ENCODE data around the gene CDCA7. TPM values are rescaled to one million over a fixed set of nuclear protein-coding genes. Genes with fewer than 3 reads are reported as not detected.

CDCA7 gene
- total RNA-seq, 1 experiment from 2014 or later, result 48.2 TPM

DNA sequence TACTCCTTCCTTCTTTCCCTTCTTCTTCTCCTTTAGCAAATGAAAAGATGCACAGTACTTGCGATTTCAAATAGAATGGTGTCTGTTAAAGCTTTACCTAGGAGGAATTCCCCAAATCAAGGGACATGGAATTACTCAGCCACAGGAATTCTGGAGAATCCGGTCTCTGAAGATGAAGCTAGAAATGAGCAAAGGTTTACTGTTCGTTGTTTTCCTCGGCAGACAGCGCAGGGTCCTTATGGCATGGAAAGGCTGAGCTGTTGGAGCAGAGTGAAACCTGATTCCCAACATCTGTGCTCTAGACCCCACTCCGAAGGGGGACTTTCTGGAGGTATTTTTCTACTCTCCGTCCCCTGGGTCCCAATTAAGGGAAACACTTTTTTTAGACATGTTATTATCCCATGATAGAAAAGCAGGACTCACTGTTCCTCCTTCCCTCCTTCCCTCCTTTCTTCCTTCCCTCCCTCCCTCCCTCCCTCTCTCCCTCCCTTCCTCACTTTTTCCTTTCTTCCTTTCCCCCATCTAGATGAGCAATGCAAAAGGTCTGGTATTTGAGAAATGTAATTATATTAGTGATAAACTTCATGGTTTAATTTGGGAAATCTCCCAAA is 47.1 kb downstream of the CDCA7 start:
- DNase-seq, result no peak
- Mint-ChIP-seq H3K9me3 (ENCODE audit: low read depth, unreplicated experiment) (no peaks in the 10 kb centered on the region), H3K4me3 (ENCODE audit: low read depth, unreplicated experiment) (peak overlapping the region; percentile 67), H3K27ac (ENCODE audit: unreplicated experiment) (no peak overlapping the region), H3K4me1 (ENCODE audit: low read depth, unreplicated experiment) (peaks cover 27% of the 10 kb centered on the region), H3K27me3 (ENCODE audit: unreplicated experiment) (no peaks in the 10 kb centered on the region), H3K36me3 (ENCODE audit: insufficient read depth, unreplicated experiment) (no peaks in the 10 kb centered on the region)
- TF ChIP-seq, protein P1, sequence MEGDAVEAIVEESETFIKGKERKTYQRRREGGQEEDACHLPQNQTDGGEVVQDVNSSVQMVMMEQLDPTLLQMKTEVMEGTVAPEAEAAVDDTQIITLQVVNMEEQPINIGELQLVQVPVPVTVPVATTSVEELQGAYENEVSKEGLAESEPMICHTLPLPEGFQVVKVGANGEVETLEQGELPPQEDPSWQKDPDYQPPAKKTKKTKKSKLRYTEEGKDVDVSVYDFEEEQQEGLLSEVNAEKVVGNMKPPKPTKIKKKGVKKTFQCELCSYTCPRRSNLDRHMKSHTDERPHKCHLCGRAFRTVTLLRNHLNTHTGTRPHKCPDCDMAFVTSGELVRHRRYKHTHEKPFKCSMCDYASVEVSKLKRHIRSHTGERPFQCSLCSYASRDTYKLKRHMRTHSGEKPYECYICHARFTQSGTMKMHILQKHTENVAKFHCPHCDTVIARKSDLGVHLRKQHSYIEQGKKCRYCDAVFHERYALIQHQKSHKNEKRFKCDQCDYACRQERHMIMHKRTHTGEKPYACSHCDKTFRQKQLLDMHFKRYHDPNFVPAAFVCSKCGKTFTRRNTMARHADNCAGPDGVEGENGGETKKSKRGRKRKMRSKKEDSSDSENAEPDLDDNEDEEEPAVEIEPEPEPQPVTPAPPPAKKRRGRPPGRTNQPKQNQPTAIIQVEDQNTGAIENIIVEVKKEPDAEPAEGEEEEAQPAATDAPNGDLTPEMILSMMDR (IDR thresholded peaks at IDR 0.05; ENCODE audit: unreplicated experiment), result no peak
- BruUV-seq (replicated peaks), result no TSS peak
- intact Hi-C loops (cut with micrococcal nuclease; ENCODE audit: unreplicated experiment), result loop anchor here (1.0 to 5.0 kb wide), 5 partner anchors 47 to 945 kb away; no protein-coding TSS in a partner anchor
- CTCF ChIA-PET, result interaction anchor here (0.6 to 3.8 kb wide), 5 partner anchors 48 to 675 kb away, joined by 3 to 30 read pairs (median 5); no protein-coding TSS in a partner anchor

DNA sequence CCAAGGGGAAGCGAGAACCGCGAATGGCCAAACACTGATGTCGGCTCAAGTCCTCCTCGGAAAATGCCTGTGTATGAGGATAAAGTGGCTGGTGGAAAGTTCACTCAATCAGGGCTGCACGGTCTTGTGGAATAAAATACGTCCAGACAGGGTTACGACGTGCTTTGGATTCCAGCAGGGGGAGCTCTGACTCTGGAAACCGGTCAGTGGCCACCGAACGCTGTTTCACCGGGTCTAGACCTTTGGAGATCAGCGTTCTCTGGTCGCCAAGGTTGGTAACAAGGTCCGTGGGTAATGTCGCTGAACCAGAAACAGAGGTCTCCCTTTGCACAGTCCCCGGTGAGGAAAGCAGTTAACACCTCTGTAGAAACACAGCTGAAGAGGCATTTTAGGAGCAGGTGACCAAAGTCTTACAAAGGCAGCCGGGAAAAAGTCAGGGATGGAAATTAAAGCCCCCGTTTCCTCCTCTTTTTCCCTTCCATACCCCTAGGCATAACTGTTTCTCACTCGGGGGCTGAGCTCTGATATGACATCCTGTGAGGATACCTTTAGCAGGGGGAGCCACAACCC is 47.8 kb downstream of the CDCA7 start:
- CTCF ChIA-PET, result interaction anchor here (0.5 to 3.8 kb wide), 10 partner anchors 8 to 939 kb away, joined by 3 to 30 read pairs (median 3); no protein-coding TSS in a partner anchor
- no peaks in the 10 kb centered on the region for H3K36me3 Mint-ChIP-seq (ENCODE audit: insufficient read depth, unreplicated experiment)
- peaks cover 27% of the 10 kb centered on the region for H3K4me1 Mint-ChIP-seq (ENCODE audit: low read depth, unreplicated experiment)
- no peaks in the 10 kb centered on the region for H3K9me3 Mint-ChIP-seq (ENCODE audit: low read depth, unreplicated experiment)
- peak overlapping the region; percentile 73 for H3K27ac Mint-ChIP-seq (ENCODE audit: unreplicated experiment)
- intact Hi-C loops (cut with micrococcal nuclease; ENCODE audit: unreplicated experiment), result loop anchor here (1.0 to 5.0 kb wide), 5 partner anchors 47 to 945 kb away; no protein-coding TSS in a partner anchor
- peak; percentile 91 for DNase-seq
- no peaks in the 10 kb centered on the region for H3K27me3 Mint-ChIP-seq (ENCODE audit: unreplicated experiment)
- TF ChIP-seq, protein P1 (IDR thresholded peaks at IDR 0.05; ENCODE audit: unreplicated experiment), result peak; percentile 89
- peak overlapping the region; percentile 67 for H3K4me3 Mint-ChIP-seq (ENCODE audit: low read depth, unreplicated experiment)
- no TSS peak for BruUV-seq (replicated peaks)

DNA sequence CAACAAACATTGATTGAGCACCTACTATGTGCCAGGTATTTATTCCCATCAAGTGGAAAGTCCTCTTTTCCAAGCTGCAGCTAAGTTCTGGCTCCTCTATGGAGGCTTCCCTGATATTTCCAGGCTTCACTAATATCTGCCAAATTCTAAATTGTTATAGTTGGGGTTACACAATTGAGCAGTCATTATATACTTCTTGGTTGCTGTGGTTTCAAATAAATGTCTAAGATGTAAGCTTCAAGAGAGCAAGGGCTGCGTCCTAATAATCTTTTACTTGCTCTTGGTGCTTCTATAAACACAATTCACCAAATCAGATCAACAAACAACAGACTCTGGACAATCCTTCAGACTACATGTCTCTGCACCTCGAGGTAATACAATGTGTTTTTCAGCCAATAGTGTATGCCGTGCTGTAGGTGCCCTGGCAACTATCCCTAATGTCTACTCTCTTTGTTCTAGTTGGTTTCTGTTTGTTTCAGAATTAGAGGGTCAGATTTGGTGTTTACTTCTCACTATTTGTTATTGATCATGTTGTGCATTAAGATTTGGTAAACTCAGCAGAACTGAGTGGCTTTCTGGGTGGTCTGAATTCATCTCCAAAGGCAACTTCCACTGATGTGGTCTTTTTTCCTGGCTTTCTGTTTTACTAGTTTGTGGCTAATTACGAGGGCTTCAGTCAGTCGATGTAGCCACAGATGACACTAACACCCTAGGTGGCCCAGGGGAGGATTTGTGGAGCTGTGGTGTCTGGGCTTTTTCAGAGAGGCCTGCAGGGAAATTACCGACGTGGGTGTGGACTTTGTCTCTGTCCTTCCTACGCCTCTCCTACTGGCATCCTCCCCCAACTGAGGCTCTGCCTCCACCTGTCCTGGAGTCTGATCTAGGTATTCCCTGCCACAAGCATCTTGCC is 50.4 kb downstream of the CDCA7 start:
- H3K36me3 Mint-ChIP-seq (ENCODE audit: insufficient read depth, unreplicated experiment), result no peaks in the 10 kb centered on the region
- CTCF ChIA-PET, result interaction anchor here (0.5 to 0.6 kb wide), 2 partner anchors 571 to 1173 kb away, joined by 4 read pairs; no protein-coding TSS in a partner anchor
- no peak overlapping the region for H3K27ac Mint-ChIP-seq (ENCODE audit: unreplicated experiment)
- BruUV-seq (replicated peaks), result no TSS peak
- H3K4me1 Mint-ChIP-seq (ENCODE audit: low read depth, unreplicated experiment), result peaks cover 27% of the 10 kb centered on the region
- H3K4me3 Mint-ChIP-seq (ENCODE audit: low read depth, unreplicated experiment), result no peak overlapping the region
- intact Hi-C loops (cut with micrococcal nuclease; ENCODE audit: unreplicated experiment), result loop anchor here (5.0 kb wide), 2 partner anchors 262 to 942 kb away; no protein-coding TSS in a partner anchor
- H3K27me3 Mint-ChIP-seq (ENCODE audit: unreplicated experiment), result no peaks in the 10 kb centered on the region
- no peak for DNase-seq
- TF ChIP-seq, protein P1 (IDR thresholded peaks at IDR 0.05; ENCODE audit: unreplicated experiment), result no peak
- no peaks in the 10 kb centered on the region for H3K9me3 Mint-ChIP-seq (ENCODE audit: low read depth, unreplicated experiment)

DNA sequence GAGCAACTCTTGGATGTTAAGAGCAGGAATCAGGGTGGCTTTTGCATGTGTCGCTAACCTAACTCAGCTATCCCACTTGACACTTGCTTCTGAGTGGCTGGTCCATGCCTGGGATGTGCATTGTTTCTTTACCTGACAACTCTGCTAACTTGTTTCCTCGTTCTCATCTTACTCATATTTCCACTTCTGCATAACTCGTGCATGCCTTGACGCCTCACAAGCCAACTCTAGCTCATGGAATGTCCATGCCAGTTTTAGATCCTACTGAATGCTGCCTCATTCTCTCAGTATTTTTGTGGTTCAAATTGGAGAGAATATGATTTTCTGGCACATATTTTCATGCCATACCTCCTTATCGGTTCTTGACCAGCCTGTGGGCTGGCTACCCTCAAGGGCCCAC is 52.5 kb downstream of the CDCA7 start:
- H3K4me1 Mint-ChIP-seq (ENCODE audit: low read depth, unreplicated experiment), result peaks cover 9% of the 10 kb centered on the region
- H3K27ac Mint-ChIP-seq (ENCODE audit: unreplicated experiment), result no peak overlapping the region
- CTCF ChIA-PET, result no interaction called here
- DNase-seq, result no peak
- H3K27me3 Mint-ChIP-seq (ENCODE audit: unreplicated experiment), result no peaks in the 10 kb centered on the region
- H3K4me3 Mint-ChIP-seq (ENCODE audit: low read depth, unreplicated experiment), result no peak overlapping the region
- no peaks in the 10 kb centered on the region for H3K36me3 Mint-ChIP-seq (ENCODE audit: insufficient read depth, unreplicated experiment)
- no peaks in the 10 kb centered on the region for H3K9me3 Mint-ChIP-seq (ENCODE audit: low read depth, unreplicated experiment)
- TF ChIP-seq, protein P1 (IDR thresholded peaks at IDR 0.05; ENCODE audit: unreplicated experiment), result no peak
- BruUV-seq (replicated peaks), result no TSS peak
- intact Hi-C loops (cut with micrococcal nuclease; ENCODE audit: unreplicated experiment), result no loop called here

Data from Calu3 (cell line).